ENCODE data around the gene TSHZ2. TPM values are rescaled to one million over a fixed set of nuclear protein-coding genes. Genes with fewer than 3 reads are reported as not detected.
"Not testable (repeated sequence)": the region's sequence is repeated elsewhere in the genome, so short reads cannot be mapped to it uniquely, and the experiment has no call there.

TSHZ2 gene
- total RNA-seq, 1 experiment from 2014 or later = 4.1 TPM

- in situ Hi-C loops (cut with HindIII; ENCODE audit: low pct_unique_long_range_greater_than_20kb, low sequenced_read_pairs) = no loop called here
Measured at GRCh38 chr20:53489528-53489927, 517.4 kb downstream of the TSHZ2 start.

DNA sequence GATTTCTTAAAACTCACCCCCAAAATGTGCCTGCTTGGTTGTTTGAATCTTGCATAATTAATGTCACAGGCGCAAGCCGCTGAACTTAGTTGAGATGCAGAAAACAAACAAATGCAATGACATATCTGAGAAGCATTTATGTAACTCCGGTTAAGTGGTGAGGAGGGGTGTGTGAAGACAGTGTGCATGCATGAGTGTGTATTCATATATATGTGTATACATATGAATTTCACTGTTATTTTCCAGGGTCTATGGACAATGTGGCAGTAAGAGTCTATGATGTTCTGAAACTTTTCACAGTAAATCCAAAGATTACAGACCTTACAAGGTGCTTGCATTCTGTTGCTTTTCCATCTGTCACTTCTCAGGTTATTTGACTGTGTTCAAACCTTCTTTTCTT, 518.5 kb downstream of the TSHZ2 start:
- in situ Hi-C loops (cut with HindIII; ENCODE audit: low pct_unique_long_range_greater_than_20kb, low sequenced_read_pairs) = no loop called here
- no peak for DNase-seq (ENCODE audit: low read depth)

More at GRCh38 chr20:53489528-53489927, 517.4 kb downstream of the TSHZ2 start:
- no peak for DNase-seq (ENCODE audit: low read depth)

DNA sequence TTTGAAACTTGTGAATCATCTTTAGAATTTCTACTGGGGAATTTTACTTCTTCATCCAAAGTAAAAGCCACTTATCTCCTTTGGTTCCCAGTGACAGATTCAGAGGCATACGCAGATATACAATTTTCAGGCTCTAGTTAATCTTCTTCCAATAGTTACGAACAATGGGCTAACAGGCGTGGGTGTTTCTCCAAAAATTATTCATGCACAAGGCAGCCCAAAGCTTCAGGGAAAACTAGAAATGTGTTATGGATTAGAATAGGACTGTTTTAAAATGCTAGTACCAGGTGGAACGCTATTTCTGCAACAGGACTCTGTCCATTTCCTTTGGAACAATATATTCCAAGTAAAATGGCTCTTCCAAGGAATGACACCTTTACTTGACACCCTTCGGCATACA, 519.3 kb downstream of the TSHZ2 start:
- DNase-seq (ENCODE audit: low read depth) = no peak
- in situ Hi-C loops (cut with HindIII; ENCODE audit: low pct_unique_long_range_greater_than_20kb, low sequenced_read_pairs) = no loop called here

GRCh38 chr20:53492212-53492611, 520.1 kb downstream of the TSHZ2 start:
- in situ Hi-C loops (cut with HindIII; ENCODE audit: low pct_unique_long_range_greater_than_20kb, low sequenced_read_pairs) = no loop called here
- no peak for DNase-seq (ENCODE audit: low read depth)

DNA sequence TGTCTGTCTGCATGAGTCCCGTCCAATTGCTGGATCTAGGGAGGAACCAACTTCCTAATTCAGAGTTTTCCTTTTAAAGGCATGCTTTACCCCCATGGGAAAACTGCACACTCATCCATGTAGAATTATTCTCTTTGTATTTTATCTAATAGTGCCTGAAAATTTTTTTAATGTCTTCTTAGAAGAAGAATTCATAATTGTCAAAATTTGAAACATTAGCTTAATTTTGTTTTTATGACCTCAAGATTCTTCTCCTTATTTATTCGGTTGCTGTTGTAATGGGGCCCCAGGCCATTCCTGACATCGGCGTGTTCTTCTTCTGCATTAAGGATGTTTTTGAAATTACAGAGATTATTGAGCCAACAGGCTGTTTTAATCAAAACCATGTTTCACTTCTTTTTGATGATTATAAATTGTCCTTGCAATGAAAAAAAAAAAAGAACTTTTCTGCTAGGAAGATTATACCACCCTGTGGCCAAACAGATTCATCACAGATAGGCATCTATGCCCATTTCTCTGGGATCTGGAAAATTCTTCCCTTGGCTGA, 521.2 kb downstream of the TSHZ2 start:
- in situ Hi-C loops (cut with HindIII; ENCODE audit: low pct_unique_long_range_greater_than_20kb, low sequenced_read_pairs) = no loop called here

GRCh38 chr20:53494753-53495152, 522.6 kb downstream of the TSHZ2 start:
- no peak for DNase-seq (ENCODE audit: low read depth)
- in situ Hi-C loops (cut with HindIII; ENCODE audit: low pct_unique_long_range_greater_than_20kb, low sequenced_read_pairs) = no loop called here

More for the DNA sequence above, 521.2 kb downstream of the TSHZ2 start:
- DNase-seq (ENCODE audit: low read depth) = no peak

GRCh38 chr20:53495398-53496092, 523.4 kb downstream of the TSHZ2 start:
- DNase-seq (ENCODE audit: low read depth) = no peak
- in situ Hi-C loops (cut with HindIII; ENCODE audit: low pct_unique_long_range_greater_than_20kb, low sequenced_read_pairs) = no loop called here

DNA sequence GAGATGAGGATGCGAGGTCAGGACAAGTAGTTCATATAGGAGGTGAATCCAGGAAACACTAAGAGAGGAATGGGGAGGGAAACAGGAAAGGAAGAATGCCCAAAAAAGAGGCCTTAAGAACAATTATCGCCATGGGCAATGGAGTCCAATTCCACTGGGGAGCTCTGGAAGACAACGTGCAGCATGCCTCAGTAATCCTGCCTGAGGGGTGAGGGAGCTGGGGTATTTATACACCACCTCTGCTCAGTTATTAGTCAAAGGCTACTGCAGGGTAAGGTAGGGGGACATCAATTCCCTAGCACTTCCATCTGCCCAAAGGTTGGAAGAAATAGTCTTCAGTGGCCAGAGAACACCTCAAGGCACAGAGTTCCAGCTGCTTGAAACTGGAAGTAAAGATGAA, 525.1 kb downstream of the TSHZ2 start:
- in situ Hi-C loops (cut with HindIII; ENCODE audit: low pct_unique_long_range_greater_than_20kb, low sequenced_read_pairs) = no loop called here
- DNase-seq (ENCODE audit: low read depth) = no peak

GRCh38 chr20:53498341-53498740, 526.2 kb downstream of the TSHZ2 start:
- in situ Hi-C loops (cut with HindIII; ENCODE audit: low pct_unique_long_range_greater_than_20kb, low sequenced_read_pairs) = no loop called here
- DNase-seq (ENCODE audit: low read depth) = no peak

DNA sequence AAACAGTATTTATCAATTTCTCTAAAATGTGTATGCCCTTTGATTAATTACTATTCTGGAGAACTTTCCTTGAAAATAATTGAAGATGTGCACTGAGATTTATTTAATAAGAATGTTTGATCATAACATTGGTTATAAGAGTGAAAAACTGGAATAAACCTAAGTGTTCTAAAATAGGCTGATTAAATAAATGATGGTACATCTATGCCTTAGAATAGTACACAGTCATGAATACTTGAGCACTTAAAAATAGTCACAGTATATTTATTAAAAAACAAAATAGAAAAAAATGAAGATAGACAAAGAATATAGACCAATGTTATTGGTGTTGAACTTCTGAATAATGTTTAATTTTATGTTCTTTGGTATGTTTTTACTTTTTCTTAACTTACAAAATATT, 528.5 kb downstream of the TSHZ2 start:
- in situ Hi-C loops (cut with HindIII; ENCODE audit: low pct_unique_long_range_greater_than_20kb, low sequenced_read_pairs) = no loop called here
- no peak for DNase-seq (ENCODE audit: low read depth)

DNA sequence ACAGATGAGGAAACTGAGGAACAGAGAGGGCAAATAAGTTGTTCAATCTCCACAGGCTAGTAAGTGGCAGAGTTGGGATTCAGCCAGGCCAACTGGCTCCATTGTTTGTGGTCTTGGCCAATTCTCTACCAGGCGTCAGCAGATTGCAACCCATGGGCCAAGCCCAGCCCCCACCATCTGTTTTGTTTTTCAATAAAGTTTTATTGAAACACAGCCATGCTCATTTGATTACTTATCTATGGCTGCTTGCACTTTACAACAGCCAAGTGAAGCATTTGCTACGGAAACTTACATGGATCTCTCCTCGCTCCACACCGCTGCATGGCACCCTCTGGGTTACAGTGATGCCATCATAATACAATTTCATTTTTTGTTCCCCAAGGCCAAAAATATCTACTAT, 530.7 kb downstream of the TSHZ2 start:
- DNase-seq (ENCODE audit: low read depth) = no peak
- in situ Hi-C loops (cut with HindIII; ENCODE audit: low pct_unique_long_range_greater_than_20kb, low sequenced_read_pairs) = no loop called here

- DNase-seq (ENCODE audit: low read depth) = no peak
- in situ Hi-C loops (cut with HindIII; ENCODE audit: low pct_unique_long_range_greater_than_20kb, low sequenced_read_pairs) = no loop called here
Measured at GRCh38 chr20:53503517-53503919, 531.4 kb downstream of the TSHZ2 start.

- DNase-seq (ENCODE audit: low read depth); in situ Hi-C loops (cut with HindIII; ENCODE audit: low pct_unique_long_range_greater_than_20kb, low sequenced_read_pairs): not testable (repeated sequence)
Measured at GRCh38 chr20:53504106-53504505, 531.9 kb downstream of the TSHZ2 start.

GRCh38 chr20:53510262-53510661, 538.1 kb downstream of the TSHZ2 start:
- in situ Hi-C loops (cut with HindIII; ENCODE audit: low pct_unique_long_range_greater_than_20kb, low sequenced_read_pairs) = no loop called here
- no peak for DNase-seq (ENCODE audit: low read depth)

DNA sequence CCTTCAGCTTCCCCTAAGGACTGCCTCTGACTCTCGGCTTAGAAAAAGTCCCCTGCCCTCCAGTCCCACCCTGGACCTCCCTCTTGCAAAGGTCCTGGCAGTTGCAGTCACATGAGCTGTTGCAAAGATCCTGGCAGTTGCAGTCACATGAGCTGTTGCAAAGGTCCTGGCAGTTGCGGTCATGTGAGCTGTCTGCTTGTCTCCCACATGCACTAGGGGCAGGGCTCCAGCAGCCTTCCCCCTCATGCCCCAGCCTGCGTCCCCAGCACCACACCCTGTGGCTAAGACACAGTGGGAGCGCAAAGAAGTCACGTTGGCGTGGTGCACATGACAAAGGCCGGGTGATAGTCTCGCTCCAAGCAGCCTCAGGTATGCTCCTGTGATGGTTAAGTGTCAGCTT, 538.5 kb downstream of the TSHZ2 start:
- no peak for DNase-seq (ENCODE audit: low read depth)
- in situ Hi-C loops (cut with HindIII; ENCODE audit: low pct_unique_long_range_greater_than_20kb, low sequenced_read_pairs) = no loop called here

DNA sequence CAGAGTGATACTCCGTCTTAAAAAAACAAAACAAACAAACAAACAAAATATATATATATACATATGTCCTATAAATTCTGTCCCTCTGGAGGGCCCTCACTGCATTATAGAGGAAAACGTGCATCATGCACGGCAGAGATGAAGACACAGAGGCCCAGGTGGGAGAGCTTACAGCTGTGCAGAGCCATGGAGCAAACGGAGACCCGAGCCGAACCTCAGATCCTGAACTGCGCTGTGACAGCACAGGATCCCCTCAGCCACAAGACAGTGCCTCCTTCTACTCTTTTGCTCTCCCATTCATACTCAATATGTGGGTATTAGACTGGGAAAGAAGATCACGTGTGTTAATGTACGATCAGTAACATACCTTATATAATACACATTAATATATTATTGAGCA, 539.9 kb downstream of the TSHZ2 start:
- in situ Hi-C loops (cut with HindIII; ENCODE audit: low pct_unique_long_range_greater_than_20kb, low sequenced_read_pairs) = no loop called here
- no peak for DNase-seq (ENCODE audit: low read depth)

DNA sequence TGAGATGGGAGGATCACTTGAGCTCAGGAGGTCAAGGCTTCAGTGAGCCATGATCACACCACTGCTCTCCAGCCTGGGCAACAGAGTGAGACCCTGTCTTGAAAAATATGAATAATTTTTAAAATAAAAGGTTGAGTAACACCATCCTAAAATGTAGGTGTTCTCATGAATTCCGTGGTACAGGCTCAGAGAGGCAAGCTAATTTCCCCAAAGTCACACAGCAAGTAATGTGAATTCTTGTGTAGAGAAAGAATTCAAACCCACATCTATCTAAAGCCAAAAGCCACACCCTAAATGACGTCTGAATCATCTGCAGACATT, 541.0 kb downstream of the TSHZ2 start:
- in situ Hi-C loops (cut with HindIII; ENCODE audit: low pct_unique_long_range_greater_than_20kb, low sequenced_read_pairs) = no loop called here
- no peak for DNase-seq (ENCODE audit: low read depth)

DNA sequence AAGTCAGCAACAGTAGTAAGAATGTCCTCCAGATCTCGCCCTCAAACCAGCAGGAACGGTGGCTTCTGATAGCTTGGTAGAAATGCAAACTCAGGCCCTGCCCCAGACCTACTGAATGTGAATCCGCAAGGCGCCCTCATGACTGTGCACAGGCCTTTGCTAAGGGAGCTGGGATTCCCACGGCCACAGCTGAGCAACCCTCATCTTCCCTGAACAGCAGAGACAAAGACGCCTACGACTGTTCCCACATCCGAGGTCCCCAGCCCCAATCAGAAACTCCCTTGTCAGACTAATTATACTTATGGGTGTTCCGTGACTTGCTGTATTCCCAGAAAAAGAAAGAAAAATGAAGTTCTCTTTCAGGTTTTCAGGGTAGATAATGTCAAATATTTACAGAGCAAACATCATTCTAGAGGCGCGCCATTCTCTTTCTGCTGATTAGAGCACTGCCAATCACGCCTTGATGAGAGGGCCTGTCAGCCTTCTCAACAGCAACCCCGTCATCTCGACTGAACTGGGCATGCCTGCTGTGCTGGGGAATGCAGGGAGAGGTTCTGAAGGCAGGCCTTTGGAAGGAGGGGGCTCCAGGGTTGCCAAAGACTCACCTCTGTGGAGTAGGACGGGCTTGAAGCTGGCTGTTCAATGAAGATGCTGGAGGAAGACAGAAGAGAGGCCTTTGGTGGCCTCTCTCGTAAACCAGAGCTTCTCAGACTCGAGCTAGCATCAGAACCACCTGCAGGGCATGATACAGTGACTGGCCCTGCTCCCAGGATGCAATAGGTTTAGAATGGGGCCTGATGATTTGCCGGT, 541.5 kb downstream of the TSHZ2 start:
- DNase-seq (ENCODE audit: low read depth) = no peak
- in situ Hi-C loops (cut with HindIII; ENCODE audit: low pct_unique_long_range_greater_than_20kb, low sequenced_read_pairs) = no loop called here

DNA sequence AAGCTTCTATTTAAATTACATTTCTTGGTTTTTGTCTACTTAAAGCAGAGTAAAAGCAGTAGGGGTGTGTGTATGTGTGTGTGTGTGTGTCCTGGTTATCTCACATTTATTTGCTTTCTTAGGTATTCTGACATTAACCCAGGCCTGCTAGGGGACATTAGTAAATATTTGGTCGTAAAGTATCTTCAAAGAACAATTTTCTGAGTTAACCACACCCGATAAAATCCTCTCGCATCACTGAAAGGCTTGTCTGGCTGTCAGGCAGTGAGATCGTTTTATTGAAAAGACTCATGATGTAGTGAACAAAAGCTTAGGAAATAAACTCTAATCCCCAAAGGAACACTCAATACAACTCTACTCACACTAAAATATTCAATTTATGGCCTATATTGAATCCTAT, 543.6 kb downstream of the TSHZ2 start:
- in situ Hi-C loops (cut with HindIII; ENCODE audit: low pct_unique_long_range_greater_than_20kb, low sequenced_read_pairs) = no loop called here
- DNase-seq (ENCODE audit: low read depth) = no peak

DNA sequence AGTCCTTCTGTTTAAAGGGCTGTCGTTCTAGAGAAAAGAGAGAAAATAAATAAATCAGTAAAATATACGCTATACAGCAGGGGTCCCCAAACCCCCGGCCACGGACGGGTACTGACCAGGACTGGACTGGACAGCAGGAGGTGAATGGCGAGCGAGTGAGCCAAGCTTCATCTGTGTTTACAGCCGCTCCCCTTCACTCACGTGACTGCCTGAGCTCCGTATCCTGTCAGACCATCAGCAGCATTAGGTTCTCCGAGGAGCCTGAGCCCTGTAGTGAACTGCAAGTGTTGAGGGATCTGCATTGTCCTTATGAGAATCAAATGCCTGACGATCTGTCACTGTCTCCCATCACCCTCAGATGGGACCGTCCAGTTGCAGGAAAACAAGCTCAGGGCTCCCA, 545.0 kb downstream of the TSHZ2 start:
- DNase-seq (ENCODE audit: low read depth) = no peak
- in situ Hi-C loops (cut with HindIII; ENCODE audit: low pct_unique_long_range_greater_than_20kb, low sequenced_read_pairs) = no loop called here

Data from Caki2 (cell line).